Motor neuron (in vitro differentiated cells): ENCODE data around the gene ART1. TPM values are rescaled to one million over a fixed set of nuclear protein-coding genes. Genes with fewer than 3 reads are reported as not detected.

ENCODE experiments used
- ATAC-seq, 8 experiments: fragments of 200-7000 bp; cut with Tn5 transposase; replicated peaks in 6 of 8; 2 replicates each; pipeline ENCODE4 v1.8.0; 2021; ENCODE audit warnings: mild to moderate bottlenecking in 8 of 8, moderate library complexity in 8 of 8
- H3K27ac ChIP-seq, 2 donors: fragments of 250-450 bp; sonication (Bioruptor Pico); 2 replicates each; pipeline ENCODE4 v1.9.0; 2021; ENCODE audit warnings: antibody characterized with exemption in 2 of 2, mild to moderate bottlenecking in 2 of 2, moderate library complexity in 1 of 2
- H3K4me1 ChIP-seq, 2 donors: fragments of 250-450 bp; sonication (Bioruptor Pico); replicated peaks in 1 of 2; 2 replicates each; pipeline ENCODE4 v1.6.1; 2021; ENCODE audit warnings: antibody characterized with exemption in 2 of 2, mild to moderate bottlenecking in 2 of 2, moderate library complexity in 1 of 2
- H3K4me3 ChIP-seq, 5 donors: fragments of 250-450 bp; sonication (Bioruptor Pico); 2 replicates each; pipeline ENCODE4 v1.9.0; 2021; ENCODE audit warnings: antibody characterized with exemption in 5 of 5, mild to moderate bottlenecking in 5 of 5, moderate library complexity in 4 of 5
- WGBS, 10 experiments: fragments of 450-650 bp; shearing (Covaris generic); methylation state at CpG; one replicate each; pipeline ENCODE4 v1.0.0; 2022; 5-methylcytosine and 5-hydroxymethylcytosine counted together
- in situ Hi-C, 9 experiments: fragments of 400-800 bp; cut with MboI; loops; one replicate each; pipeline ENCODE4 v1.15.0; 2021; ENCODE audit warnings: low sequenced_read_pairs in 9 of 9, low pct_unique_long_range_greater_than_20kb in 2 of 9; ENCODE audit not compliant: unreplicated experiment in 9 of 9
- total RNA-seq, 8 experiments: library from RNA; unstranded; fragments of 300-600 nt; gene quantifications; 2 replicates each; pipeline versions ENCODE4 v1.2.3 to v1.2.4, GENCODE V29; 2022

ART1 gene
- total RNA-seq, 8 experiments from 2014 or later: 0.17 to 3.0 (median 0.37) TPM; not detected in 4

DNA sequence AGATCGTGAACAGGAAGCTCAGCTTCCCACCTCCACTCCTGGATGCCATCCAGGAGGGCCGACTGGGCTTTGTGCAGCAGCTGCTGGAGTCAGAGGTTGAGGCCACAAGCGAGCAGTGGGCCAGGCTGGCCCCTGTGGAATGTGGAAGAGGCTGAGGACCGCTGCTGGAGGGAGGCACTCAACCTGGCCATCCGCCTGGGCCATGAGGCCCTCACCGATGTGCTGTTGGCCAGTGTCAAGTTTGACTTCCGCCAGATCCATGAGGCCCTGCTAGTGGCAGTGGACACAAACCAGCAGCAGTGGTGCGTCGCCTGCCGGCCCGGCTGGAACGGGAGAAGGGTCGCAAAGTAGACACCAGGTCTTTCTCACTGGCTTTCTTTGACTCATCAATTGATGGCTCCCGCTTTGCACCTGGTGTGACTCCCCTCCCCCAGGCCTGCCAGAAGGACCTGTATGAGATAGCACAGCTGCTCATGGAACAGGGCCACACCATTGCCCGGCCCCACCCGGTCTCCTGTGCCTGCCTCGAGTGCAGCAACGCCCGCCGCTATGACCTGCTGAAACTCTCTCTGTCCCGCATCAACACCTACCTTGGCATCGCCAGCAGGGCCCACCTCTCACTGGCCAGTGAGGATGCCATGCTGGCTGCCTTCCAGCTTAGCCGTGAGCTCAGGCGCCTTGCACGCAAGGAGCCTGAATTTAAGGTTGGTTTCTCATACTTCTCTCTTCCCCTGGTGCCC lies 28.0 kb upstream of the ART1 start:
- 60 to 100% (median 85%) methylated on average over 1 to 14 of the region's 25 CpGs; no CpG with 5 or more reads in 3 of the 10 experiments for WGBS, 10 experiments
- Histone ChIP-seq H3K4me1 (no peaks in the 10 kb centered on the region), H3K27ac (no peak overlapping the region), H3K4me3 (no peak overlapping the region)
- no peak for ATAC-seq
- in situ Hi-C loops: no loop called here

DNA sequence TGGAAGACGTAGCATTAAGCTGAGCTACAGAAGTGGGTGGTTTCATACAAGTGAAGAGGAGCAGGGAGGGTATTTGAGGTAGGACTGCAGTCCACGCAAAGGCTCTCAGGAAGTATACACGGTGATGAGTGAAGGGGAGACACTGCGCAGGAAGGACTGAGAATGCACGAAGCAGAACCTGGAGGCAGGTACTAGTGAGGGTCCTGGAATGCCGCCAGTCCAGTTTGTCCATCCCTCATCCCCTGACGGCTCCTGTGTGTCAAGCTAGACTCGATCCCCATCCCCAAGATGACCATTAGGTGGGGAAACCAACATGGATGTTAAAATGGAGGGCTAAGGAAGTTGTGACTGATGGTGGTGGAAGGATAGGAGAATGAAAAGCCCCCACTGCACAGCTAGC lies 26.9 kb upstream of the ART1 start:
- H3K4me3 ChIP-seq: no peak overlapping the region
- 65 to 100% (median 87%) methylated on average over 1 to 6 of the region's 8 CpGs; no CpG with 5 or more reads in 4 of the 10 experiments for whole genome bisulfite sequencing, 10 experiments
- in situ Hi-C loops: no loop called here

DNA sequence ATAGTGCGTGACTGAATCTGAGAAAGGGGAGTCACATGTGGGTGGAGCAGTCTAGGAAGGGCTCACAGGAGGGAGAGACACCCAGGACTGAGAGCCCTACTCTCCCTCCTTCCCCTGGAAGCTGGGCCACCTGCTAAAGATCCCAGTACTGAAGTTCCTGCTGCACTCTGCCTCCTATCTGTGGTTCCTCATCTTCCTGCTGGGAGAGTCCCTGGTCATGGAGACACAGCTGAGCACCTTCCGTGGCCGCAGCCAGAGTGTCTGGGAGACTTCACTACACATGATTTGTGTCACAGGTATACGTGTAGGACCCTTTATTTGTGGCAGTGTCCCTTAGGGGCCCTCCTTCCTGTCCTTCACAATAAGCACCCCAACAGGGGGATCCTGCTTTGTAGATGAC lies 22.4 kb upstream of the ART1 start:
- in situ Hi-C loops: no loop called here
- Histone ChIP-seq H3K27ac (no peak overlapping the region), H3K4me1 (no peaks in the 10 kb centered on the region), H3K4me3 (no peak overlapping the region)
- 0 to 100% (median 71%) methylated on average over 1 to 2 of the region's 4 CpGs; no CpG with 5 or more reads in 7 of the 10 experiments for WGBS, 10 experiments
- ATAC-seq: peak in 1 of 8 experiments; percentile 14

More for the DNA sequence above, 26.9 kb upstream of the ART1 start:
- H3K27ac ChIP-seq: no peak overlapping the region
- H3K4me1 ChIP-seq: no peaks in the 10 kb centered on the region
- ATAC-seq: no peak

DNA sequence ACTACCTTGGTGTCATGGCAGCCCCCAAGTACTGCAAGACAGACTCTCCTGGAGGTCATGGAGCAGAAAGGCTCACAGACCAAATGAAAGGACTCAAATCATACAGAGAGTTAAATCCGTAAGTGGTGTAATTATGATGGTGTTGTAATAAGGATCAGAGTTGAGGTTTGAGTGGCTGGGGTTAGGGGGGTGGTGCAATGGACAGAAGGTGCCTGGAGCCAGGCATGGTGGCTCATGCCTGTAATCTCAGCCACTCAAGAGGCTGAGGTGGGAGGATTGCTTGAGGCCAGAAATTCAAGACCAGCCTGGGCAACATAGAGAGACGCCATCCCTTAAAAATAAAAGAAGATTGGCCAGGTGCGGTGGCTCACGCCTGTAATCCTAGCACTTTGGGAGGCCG lies 21.8 kb upstream of the ART1 start:
- in situ Hi-C loops: no loop called here
- Histone ChIP-seq H3K27ac (no peak overlapping the region), H3K4me3 (no peak overlapping the region), H3K4me1 (no peaks in the 10 kb centered on the region)
- ATAC-seq: no peak
- WGBS, 10 experiments: 88 to 94% (median 88%) methylated on average over 1 to 5 of the region's 5 CpGs; no CpG with 5 or more reads in 7 of the 10 experiments

DNA sequence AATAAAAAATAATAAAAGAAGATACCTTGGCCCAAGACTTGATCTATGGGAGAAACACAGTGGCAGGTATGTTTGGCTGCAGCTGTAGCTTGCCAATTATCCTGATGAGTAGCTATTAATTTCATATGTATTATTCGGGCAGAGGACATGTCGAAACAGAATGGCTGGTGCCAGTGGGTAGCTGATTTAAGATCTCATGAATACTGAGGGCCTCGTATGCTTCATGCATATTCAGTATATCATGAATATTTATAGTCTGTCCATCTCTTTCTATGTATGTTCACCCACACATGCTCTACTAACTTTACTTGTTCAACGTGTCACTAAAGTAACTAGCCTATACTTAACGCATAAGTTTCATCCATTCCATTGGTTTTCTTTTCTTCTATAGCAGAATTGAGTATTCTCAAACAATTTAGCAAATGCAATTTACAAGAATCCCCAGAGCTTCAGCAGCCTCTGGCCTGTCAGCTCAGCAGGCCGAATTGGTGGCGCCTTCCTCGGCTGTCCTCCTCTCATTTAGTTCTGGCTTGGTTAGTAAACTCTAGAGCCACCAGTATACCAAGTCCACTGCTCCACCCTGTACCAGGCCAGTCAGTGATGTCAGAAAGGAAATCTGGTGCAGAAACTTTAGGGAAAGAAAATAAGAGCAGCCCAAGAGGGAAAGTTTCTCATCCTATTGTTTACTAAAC lies 21.0 kb upstream of the ART1 start:
- H3K4me3 ChIP-seq: no peak overlapping the region
- no peaks in the 10 kb centered on the region for H3K4me1 ChIP-seq
- no peak overlapping the region for H3K27ac ChIP-seq
- in situ Hi-C loops: no loop called here
- 0 to 90% (median 51%) methylated on average over 2 to 8 of the region's 8 CpGs for WGBS, 10 experiments
- peak in 6 of 8 experiments; percentile 24 to 93 (median 61) for ATAC-seq

DNA sequence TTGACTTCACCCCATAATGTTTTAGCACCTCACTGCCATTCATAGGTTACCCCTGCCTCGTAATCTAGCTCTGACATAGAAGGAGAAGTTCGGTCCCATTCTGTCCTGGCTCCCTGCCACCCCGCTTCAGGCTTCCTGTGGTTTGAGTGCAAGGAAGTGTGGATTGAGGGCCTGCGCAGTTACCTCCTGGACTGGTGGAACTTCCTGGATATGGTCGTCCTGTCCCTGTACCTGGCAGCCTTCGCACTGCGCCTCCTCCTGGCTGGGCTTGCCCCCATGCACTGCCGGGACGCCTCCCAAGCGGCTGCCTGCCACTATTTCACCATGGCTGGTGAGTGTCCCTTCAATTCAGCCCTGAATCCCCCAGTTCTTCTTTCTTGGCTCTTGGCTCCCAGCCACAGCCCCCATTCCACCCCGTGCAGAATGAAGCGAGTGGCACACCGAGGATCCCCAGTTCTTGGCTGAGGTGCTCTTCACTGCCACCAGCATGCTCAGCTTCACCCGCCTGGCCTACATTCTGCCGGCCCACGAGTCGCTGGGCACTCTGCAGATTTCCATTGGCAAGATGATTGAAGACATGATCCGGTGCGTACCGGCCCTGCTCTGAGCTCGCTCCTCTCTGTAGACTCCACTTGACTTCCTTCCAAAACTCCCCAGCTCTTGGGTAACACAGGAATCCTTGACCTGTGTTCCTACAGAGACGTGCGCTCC lies 18.5 kb upstream of the ART1 start:
- no peak overlapping the region for H3K27ac ChIP-seq
- no peaks in the 10 kb centered on the region for H3K4me1 ChIP-seq
- no peak for ATAC-seq
- in situ Hi-C loops: no loop called here
- WGBS, 10 experiments: 80 to 94% (median 83%) methylated on average over 1 to 12 of the region's 23 CpGs; no CpG with 5 or more reads in 3 of the 10 experiments
- H3K4me3 ChIP-seq: no peak overlapping the region

DNA sequence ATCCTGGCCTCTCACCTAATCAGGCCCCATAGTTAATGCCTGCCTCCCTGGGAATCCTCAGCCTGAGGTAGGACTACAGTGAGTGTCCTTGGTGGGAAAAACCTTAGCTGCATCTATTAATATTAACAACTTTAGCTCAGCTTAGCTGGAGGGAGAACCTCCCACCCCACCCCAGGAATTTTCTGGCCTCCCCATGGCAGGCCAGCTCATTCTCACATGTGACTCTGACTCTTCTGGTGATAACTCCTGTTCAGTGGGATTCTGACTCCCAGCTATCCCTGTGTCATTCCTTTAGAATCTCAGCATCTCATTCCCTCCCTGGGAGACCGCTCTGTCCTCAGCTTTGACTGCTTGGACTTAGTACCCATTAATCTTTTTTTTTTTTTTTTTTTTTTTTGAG lies 17.6 kb upstream of the ART1 start:
- no peak overlapping the region for H3K4me3 ChIP-seq
- 40% methylated on average over 1 of the region's 1 CpG; no CpG with 5 or more reads in 9 of the 10 experiments for WGBS, 10 experiments
- no peaks in the 10 kb centered on the region for H3K4me1 ChIP-seq
- peak in 7 of 8 experiments; percentile 64 to 85 (median 70) for ATAC-seq
- in situ Hi-C loops: no loop called here
- no peak overlapping the region for H3K27ac ChIP-seq

DNA sequence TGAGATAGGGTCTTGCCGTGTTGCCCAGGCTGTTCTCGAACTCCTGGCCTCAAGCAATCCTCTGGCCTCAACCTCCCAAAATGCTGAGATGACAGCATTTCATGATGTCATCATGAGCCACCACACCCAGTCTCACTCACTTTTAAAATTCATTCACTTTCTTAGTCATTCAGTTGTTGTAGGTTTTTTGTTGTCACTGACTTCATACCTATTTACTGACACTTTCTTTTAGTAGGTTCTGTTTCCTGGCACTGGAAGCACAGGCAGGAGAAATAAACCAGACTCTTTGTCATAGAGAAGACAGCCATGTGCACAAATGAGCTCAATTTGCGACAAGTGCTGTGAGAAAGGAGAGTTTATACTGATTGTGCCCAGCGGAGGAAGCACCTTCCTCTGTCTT lies 13.6 kb upstream of the ART1 start:
- no peak overlapping the region for H3K27ac ChIP-seq
- peak in 3 of 8 experiments; percentile 22 to 53 (median 35) for ATAC-seq
- in situ Hi-C loops: no loop called here
- H3K4me1 ChIP-seq: no peaks in the 10 kb centered on the region
- no peak overlapping the region for H3K4me3 ChIP-seq
- 51 to 100% (median 87%) methylated on average over 1 to 4 of the region's 4 CpGs for WGBS, 10 experiments

DNA sequence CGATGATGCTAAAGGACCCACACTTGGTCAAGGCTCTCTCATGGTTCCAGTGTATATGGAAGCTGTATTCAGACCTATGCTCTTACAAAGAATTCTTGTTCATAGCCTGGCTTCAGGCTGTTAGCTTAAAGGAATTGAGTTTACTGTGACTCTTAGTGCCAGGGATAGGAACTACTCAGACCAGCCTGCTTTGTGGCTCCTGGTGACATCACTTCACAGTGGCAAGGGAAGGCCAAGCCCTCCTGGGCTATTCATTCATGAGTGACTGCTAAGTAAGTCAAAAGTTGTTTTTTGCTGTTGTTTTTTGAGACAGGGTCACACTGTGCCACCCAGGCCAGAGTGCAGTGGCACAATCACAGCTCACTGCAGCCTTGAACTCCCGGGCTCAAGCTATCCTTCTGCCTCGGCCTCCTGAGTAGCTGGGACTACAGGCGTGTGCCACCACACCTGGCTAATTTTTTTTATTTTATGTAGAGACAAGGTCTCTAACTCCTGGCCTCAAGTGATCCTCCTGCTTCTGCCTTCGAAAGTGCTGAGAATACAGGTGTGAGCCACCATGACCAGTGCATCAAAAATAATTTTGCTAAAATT lies 12.8 kb upstream of the ART1 start:
- Histone ChIP-seq H3K4me1 (no peaks in the 10 kb centered on the region), H3K27ac (no peak overlapping the region), H3K4me3 (no peak overlapping the region)
- 40 to 100% (median 81%) methylated on average over 1 to 4 of the region's 5 CpGs; no CpG with 5 or more reads in 3 of the 10 experiments for WGBS, 10 experiments
- in situ Hi-C loops: no loop called here
- ATAC-seq: peak in 1 of 8 experiments; percentile 7

DNA sequence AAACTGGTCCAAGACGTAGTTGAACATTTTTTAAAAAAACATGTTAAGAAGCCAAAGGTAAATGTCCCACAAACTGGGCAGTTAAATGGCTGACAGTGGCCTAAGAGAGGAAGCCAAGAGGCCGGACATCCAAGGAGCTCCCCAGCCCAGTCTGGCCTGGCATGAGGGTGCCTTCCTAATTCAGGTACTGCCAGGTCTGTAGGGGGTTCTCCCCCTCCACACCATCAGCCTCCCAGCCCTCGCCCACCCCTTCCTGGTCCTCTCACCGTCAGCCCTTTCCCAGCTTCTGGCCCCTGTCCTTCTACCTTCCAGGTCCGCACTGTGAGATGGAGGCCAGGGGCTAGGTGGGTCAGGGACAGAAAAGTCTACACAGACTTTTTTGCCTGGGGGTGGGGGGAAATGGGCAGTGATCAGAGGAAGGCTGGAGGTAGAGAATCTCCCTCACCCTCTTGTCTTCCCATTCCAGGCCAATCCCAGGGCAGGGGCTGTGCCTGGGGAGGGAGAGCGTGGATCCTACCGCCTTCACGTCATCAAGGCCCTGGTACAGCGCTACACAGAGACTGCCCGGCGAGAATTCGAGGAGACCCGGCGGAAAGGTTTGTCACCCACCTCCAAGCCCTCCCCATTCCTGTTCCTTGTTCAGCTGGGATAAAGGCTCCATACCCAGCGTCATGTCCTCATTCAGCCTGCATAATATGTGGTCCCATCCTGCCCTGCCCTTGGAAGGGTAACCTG lies 9.1 kb upstream of the ART1 start:
- in situ Hi-C loops: no loop called here

DNA sequence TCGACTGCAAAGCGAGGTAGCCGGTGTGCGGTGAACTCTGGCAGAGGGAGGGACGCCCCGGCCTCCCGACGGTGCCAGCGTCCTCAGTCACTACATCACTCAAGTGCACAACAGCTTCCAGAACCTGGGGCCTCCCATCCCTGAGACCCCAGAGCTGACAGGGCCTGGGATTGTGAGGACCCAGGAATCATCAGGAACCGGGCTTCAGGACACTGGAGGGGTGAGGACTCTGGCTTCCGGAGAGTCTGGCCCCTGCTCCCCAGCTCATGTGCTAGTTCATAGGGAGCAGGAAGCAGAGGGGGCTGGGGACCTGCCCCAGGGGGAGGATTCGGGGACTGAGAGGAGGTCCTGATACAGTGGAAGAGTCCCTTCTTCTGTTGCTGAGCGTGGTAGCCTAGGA lies 7.7 kb upstream of the ART1 start:
- Histone ChIP-seq H3K27ac (no peak overlapping the region), H3K4me3 (no peak overlapping the region), H3K4me1 (no peaks in the 10 kb centered on the region)
- WGBS, 10 experiments: 95 to 100% (median 100%) methylated on average over 2 to 4 of the region's 13 CpGs; no CpG with 5 or more reads in 7 of the 10 experiments
- ATAC-seq: no peak
- in situ Hi-C loops: no loop called here

More for the DNA sequence above, 9.1 kb upstream of the ART1 start:
- Histone ChIP-seq H3K27ac (no peak overlapping the region), H3K4me3 (no peak overlapping the region), H3K4me1 (no peaks in the 10 kb centered on the region)
- 42 to 88% (median 83%) methylated on average over 2 to 7 of the region's 15 CpGs; no CpG with 5 or more reads in 5 of the 10 experiments for WGBS, 10 experiments
- ATAC-seq: no peak

DNA sequence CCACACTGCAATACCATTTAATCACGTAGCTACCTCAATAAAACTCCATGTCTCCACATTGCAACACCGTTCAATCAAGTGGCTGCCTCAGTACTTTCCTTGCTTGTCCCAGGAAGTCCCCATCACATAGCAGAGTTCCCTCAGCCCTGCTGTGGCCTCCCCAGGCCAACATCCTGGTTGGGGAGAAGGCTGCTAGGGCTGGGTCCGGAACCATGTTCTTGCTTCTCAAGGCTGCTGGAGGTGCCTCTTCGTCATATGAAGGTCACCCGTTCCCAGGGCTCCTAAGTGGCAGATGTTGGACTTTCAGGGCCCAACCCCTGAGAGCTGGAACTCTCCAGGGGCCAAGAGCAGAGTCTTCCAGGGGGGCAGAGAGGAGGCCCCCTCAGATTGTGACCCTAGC lies 6.4 kb upstream of the ART1 start:
- Histone ChIP-seq H3K4me1 (no peaks in the 10 kb centered on the region), H3K4me3 (no peak overlapping the region), H3K27ac (no peak overlapping the region)
- WGBS, 10 experiments: 50 to 100% (median 82%) methylated on average over 1 to 5 of the region's 5 CpGs; no CpG with 5 or more reads in 3 of the 10 experiments
- in situ Hi-C loops: no loop called here
- no peak for ATAC-seq
